Astrocyte (in vitro differentiated cells and primary cell): ENCODE results near the gene AAGAB. TPM values are rescaled to one million over a fixed set of nuclear protein-coding genes. Genes with fewer than 3 reads are reported as not detected.

Experiments
- DNase-seq: peaks from one replicate; pipeline ENCODE4 v3.0.0-alpha.2; 2010; ENCODE audit warnings: low read depth
- FAIRE-seq: peaks from 2 replicates; lab custom pipeline; 2011; peaks lifted over from hg19 to GRCh38; lab: Jason Lieb, UNC
- H2AFZ ChIP-seq: 2 replicates; pipeline ENCODE4 v1.6.0; 2012; ENCODE audit warnings: low read depth, low read length, inconsistent platforms
- H3K27ac ChIP-seq: 2 replicates; pipeline ENCODE4 v1.5.1; 2011; ENCODE audit warnings: low read depth, low read length, inconsistent platforms
- H3K27me3 ChIP-seq: 2 replicates; pipeline ENCODE4 v1.6.0; 2011; ENCODE audit warnings: low read length, inconsistent platforms; ENCODE audit not compliant: insufficient read depth
- H3K36me3 ChIP-seq: 2 replicates; pipeline ENCODE4 v1.5.1; 2011; ENCODE audit warnings: low read length, inconsistent platforms; ENCODE audit not compliant: insufficient read depth
- H3K4me1 ChIP-seq: 2 replicates; pipeline ENCODE4 v1.5.1; 2011; ENCODE audit warnings: low read length, inconsistent platforms; ENCODE audit not compliant: insufficient read depth
- H3K4me2 ChIP-seq: 2 replicates; pipeline ENCODE4 v1.6.0; 2012; ENCODE audit warnings: low read length, inconsistent platforms
- H3K4me3 ChIP-seq: 2 replicates; pipeline ENCODE4 v1.5.1; 2011; ENCODE audit warnings: low read depth, mild to moderate bottlenecking, low read length, inconsistent platforms; ENCODE audit not compliant: insufficient read depth
- H3K79me2 ChIP-seq: 2 replicates; pipeline ENCODE4 v1.6.0; 2012; ENCODE audit warnings: mild to moderate bottlenecking, low read length, inconsistent platforms; ENCODE audit not compliant: insufficient read depth
- H3K9ac ChIP-seq: 2 replicates; pipeline ENCODE4 v1.6.0; 2012; ENCODE audit warnings: mild to moderate bottlenecking, low read length, inconsistent platforms
- H3K9me3 ChIP-seq: 2 replicates; pipeline ENCODE4 v1.5.1; 2012; ENCODE audit warnings: low read depth, mild to moderate bottlenecking, low read length, inconsistent platforms; ENCODE audit not compliant: insufficient read depth
- H4K20me1 ChIP-seq: 2 replicates; pipeline ENCODE4 v1.6.0; 2012; ENCODE audit warnings: low read length, inconsistent platforms; ENCODE audit not compliant: insufficient read depth
- H3K27ac Mint-ChIP-seq: one replicate; pipeline ENCODE4 v1.8.0; 2021; ENCODE audit warnings: mild to moderate bottlenecking, mixed read lengths; ENCODE audit not compliant: unreplicated experiment
- H3K27me3 Mint-ChIP-seq: one replicate; pipeline ENCODE4 v1.8.0; 2021; ENCODE audit warnings: low read depth, mixed read lengths; ENCODE audit not compliant: unreplicated experiment
- H3K36me3 Mint-ChIP-seq: one replicate; pipeline ENCODE4 v1.8.0; 2021; ENCODE audit warnings: low read depth, mixed read lengths; ENCODE audit not compliant: unreplicated experiment
- H3K4me1 Mint-ChIP-seq: one replicate; pipeline ENCODE4 v1.8.0; 2021; ENCODE audit warnings: low read depth, mixed read lengths; ENCODE audit not compliant: unreplicated experiment
- H3K4me3 Mint-ChIP-seq: one replicate; pipeline ENCODE4 v1.8.0; 2021; ENCODE audit warnings: mild to moderate bottlenecking, moderate library complexity, mixed read lengths; ENCODE audit not compliant: unreplicated experiment
- H3K9me3 Mint-ChIP-seq: one replicate; pipeline ENCODE4 v1.8.0; 2021; ENCODE audit warnings: mild to moderate bottlenecking, mixed read lengths; ENCODE audit not compliant: unreplicated experiment
- CTCF ChIP-seq: IDR thresholded peaks from 2 replicates; pipeline ENCODE4 v1.5.1; 2011; ENCODE audit warnings: low read depth, mild to moderate bottlenecking, inconsistent platforms, low read length, moderate library complexity; ENCODE audit not compliant: insufficient read depth
- EZH2 ChIP-seq: IDR thresholded peaks from 2 replicates; pipeline ENCODE4 v1.6.1; 2012; ENCODE audit warnings: mild to moderate bottlenecking, low read length, inconsistent platforms; ENCODE audit not compliant: insufficient read depth
- total RNA-seq: library from RNA; stranded (reverse); gene quantifications from 2 replicates; pipeline ENCODE4 v1.2.1, GENCODE V29; 2021

AAGAB gene
- total RNA-seq, 1 donor from 2014 or later, result 52.2 TPM

- Histone ChIP-seq H3K4me2 (no peak overlapping the region), H3K9ac (no peak overlapping the region), H3K79me2 (peaks cover 69% of the 10 kb centered on the region), H3K4me1 (peaks cover 28% of the 10 kb centered on the region), H3K27ac (no peak overlapping the region), H3K4me3 (no peak overlapping the region), H3K36me3 (peaks cover 5% of the 10 kb centered on the region), H2AFZ (no peak overlapping the region), H3K27me3 (no peaks in the 10 kb centered on the region), H3K9me3 (no peaks in the 10 kb centered on the region), H4K20me1 (peaks cover 25% of the 10 kb centered on the region)
- FAIRE-seq (no peak), DNase-seq (no peak)
- no peak overlapping the region for H3K4me3 Mint-ChIP-seq
- H3K4me1 Mint-ChIP-seq, result peaks cover 21% of the 10 kb centered on the region
- peaks cover 11% of the 10 kb centered on the region for H3K36me3 Mint-ChIP-seq
- no peaks in the 10 kb centered on the region for H3K9me3 Mint-ChIP-seq
- TF ChIP-seq CTCF (no peak), EZH2 (no peak)
- peak overlapping the region; percentile 62 for H3K27ac Mint-ChIP-seq
- H3K27me3 Mint-ChIP-seq, result no peaks in the 10 kb centered on the region
These were observed 92.6 kb downstream of the AAGAB start for GRCh38 chr15:67161881-67162280.

GRCh38 chr15:67161412-67161811, 93.0 kb downstream of the AAGAB start:
- DNase-seq, result no peak
- FAIRE-seq, result no peak
- Mint-ChIP-seq H3K27ac (no peak overlapping the region), H3K36me3 (peaks cover 8% of the 10 kb centered on the region), H3K9me3 (no peaks in the 10 kb centered on the region), H3K4me1 (peaks cover 19% of the 10 kb centered on the region), H3K27me3 (no peaks in the 10 kb centered on the region), H3K4me3 (no peak overlapping the region)
- TF ChIP-seq CTCF (no peak), EZH2 (no peak)
- no peak overlapping the region for H3K9ac ChIP-seq
- no peaks in the 10 kb centered on the region for H3K9me3 ChIP-seq
- peaks cover 25% of the 10 kb centered on the region for H4K20me1 ChIP-seq
- H3K79me2 ChIP-seq, result peaks cover 67% of the 10 kb centered on the region
- no peak overlapping the region for H2AFZ ChIP-seq
- no peak overlapping the region for H3K4me3 ChIP-seq
- peaks cover 23% of the 10 kb centered on the region for H3K4me1 ChIP-seq
- H3K36me3 ChIP-seq, result no peaks in the 10 kb centered on the region
- H3K27me3 ChIP-seq, result no peaks in the 10 kb centered on the region
- no peak overlapping the region for H3K4me2 ChIP-seq
- no peak overlapping the region for H3K27ac ChIP-seq

GRCh38 chr15:67158367-67158766, 96.1 kb downstream of the AAGAB start:
- H3K4me1 Mint-ChIP-seq, result peaks cover 3% of the 10 kb centered on the region
- H4K20me1 ChIP-seq, result peaks cover 25% of the 10 kb centered on the region
- peaks cover 6% of the 10 kb centered on the region for H3K36me3 Mint-ChIP-seq

More at GRCh38 chr15:67158367-67158766, 96.1 kb downstream of the AAGAB start:
- H3K4me1 ChIP-seq, result no peaks in the 10 kb centered on the region
- H3K4me2 ChIP-seq, result no peak overlapping the region
- H3K9me3 ChIP-seq, result no peaks in the 10 kb centered on the region
- H3K9ac ChIP-seq, result no peak overlapping the region
- Mint-ChIP-seq H3K27me3 (no peaks in the 10 kb centered on the region), H3K4me3 (no peak overlapping the region), H3K9me3 (no peaks in the 10 kb centered on the region), H3K27ac (no peak overlapping the region)
- TF ChIP-seq CTCF (no peak), EZH2 (no peak)
- H3K79me2 ChIP-seq, result peaks cover 88% of the 10 kb centered on the region
- no peak overlapping the region for H3K27ac ChIP-seq
- no peak overlapping the region for H2AFZ ChIP-seq
- H3K4me3 ChIP-seq, result no peak overlapping the region
- DNase-seq, result no peak
- H3K27me3 ChIP-seq, result no peaks in the 10 kb centered on the region
- H3K36me3 ChIP-seq, result no peaks in the 10 kb centered on the region
- no peak for FAIRE-seq
